ENCODE data around the gene SPPL2A. TPM values are rescaled to one million over a fixed set of nuclear protein-coding genes. Genes with fewer than 3 reads are reported as not detected.

The SPPL2A gene
- total and polyA plus RNA-seq, 9 donors, result 28.7 to 67.7 (median 44.1) TPM

DNA sequence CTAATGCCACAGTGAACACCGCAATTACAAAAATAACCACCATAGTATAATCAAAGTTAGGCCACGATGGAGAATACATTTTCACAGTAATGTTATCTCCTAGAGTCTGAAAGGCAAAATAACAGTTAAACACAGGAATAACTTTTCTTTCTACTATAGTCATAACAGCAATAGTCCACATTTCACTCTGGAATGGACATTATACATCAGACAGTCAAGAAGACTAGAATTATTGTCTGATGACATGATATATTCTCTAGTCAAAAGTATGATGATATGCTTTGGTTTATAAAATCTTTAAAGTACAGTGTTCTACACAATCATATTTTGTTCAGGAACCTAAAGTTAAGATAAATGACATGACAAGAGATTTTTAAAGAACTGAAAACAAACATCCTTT lies 18.0 kb downstream of the SPPL2A start:
- H3K27me3 ChIP-seq (ENCODE audit: control insufficient read depth, insufficient read depth, low read length), result no peaks in the 10 kb centered on the region
- no peak for DNase-seq
- H3K4me3 ChIP-seq (ENCODE audit: low read length), result no peak overlapping the region
- no CpG with 5 or more reads among the region's 2 CpGs for WGBS (ENCODE audit: insufficient coverage)
- H3K36me3 ChIP-seq (ENCODE audit: control insufficient read depth, insufficient read depth, low read length), result peaks cover 20% of the 10 kb centered on the region
- H3K9me3 ChIP-seq (replicated peaks; ENCODE audit: control insufficient read depth, low read depth, low read length), result no peaks in the 10 kb centered on the region
- H3K4me1 ChIP-seq (ENCODE audit: control insufficient read depth, insufficient read depth, low read length), result no peaks in the 10 kb centered on the region
- H3K27ac ChIP-seq (ENCODE audit: low read length), result no peak overlapping the region

DNA sequence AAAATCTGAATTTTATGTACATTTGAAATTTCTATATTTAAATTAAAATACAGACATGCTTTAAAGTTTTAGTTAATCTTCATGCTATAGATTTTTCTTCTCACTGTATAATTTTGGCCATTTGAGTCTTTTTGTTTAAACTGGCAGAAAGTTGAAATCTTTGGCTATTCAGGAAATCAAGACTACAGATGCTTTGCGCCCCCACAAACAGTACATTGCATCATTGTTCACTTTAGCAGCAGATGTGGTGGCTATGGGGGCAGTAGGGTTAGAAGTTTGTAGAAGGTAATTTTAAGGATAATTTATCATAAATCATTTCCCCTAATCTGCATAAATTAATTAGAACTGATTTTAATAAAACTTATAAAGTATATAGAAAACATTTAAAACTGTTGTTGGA lies 20.9 kb downstream of the SPPL2A start:
- Histone ChIP-seq H3K9me3 (replicated peaks; ENCODE audit: control insufficient read depth, low read depth, low read length) (no peaks in the 10 kb centered on the region), H3K36me3 (ENCODE audit: control insufficient read depth, insufficient read depth, low read length) (peaks cover 20% of the 10 kb centered on the region), H3K4me1 (ENCODE audit: control insufficient read depth, insufficient read depth, low read length) (no peaks in the 10 kb centered on the region), H3K4me3 (ENCODE audit: low read length) (no peak overlapping the region), H3K27me3 (ENCODE audit: control insufficient read depth, insufficient read depth, low read length) (no peaks in the 10 kb centered on the region), H3K27ac (ENCODE audit: low read length) (no peak overlapping the region)
- no CpG with 5 or more reads among the region's 1 CpG for WGBS (ENCODE audit: insufficient coverage)
- no peak for DNase-seq

GRCh38 chr15:50740955-50741354 lies 24.6 kb downstream of the SPPL2A start:
- no peak overlapping the region for H3K27ac ChIP-seq (ENCODE audit: low read length)
- 94% methylated on average over 2 of the region's 3 CpGs for WGBS (ENCODE audit: insufficient coverage)

DNA sequence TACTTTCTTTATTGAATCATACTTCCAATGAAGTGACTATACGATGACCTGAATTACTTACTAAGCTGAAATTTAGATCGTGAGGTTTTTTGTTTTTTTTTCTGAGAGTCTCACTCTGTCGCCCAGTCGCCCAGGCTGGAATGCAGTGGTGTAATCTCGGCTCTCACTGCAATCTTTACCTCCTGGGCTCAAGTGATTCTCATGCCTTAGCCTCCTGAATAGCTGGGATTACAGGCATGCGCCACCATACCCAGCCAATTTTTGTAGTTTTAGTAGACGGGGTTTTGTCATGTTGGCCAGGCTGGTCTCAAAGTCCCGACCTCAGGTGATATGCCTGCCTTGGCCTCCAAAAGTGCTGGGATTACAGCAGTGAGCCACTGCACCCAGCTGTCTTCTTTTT lies 28.7 kb downstream of the SPPL2A start:
- 92% methylated on average over 8 of the region's 8 CpGs for WGBS (ENCODE audit: insufficient coverage)
- Histone ChIP-seq H3K36me3 (ENCODE audit: control insufficient read depth, insufficient read depth, low read length) (peaks cover 27% of the 10 kb centered on the region), H3K27ac (ENCODE audit: low read length) (no peak overlapping the region), H3K4me1 (ENCODE audit: control insufficient read depth, insufficient read depth, low read length) (no peaks in the 10 kb centered on the region), H3K4me3 (ENCODE audit: low read length) (no peak overlapping the region), H3K27me3 (ENCODE audit: control insufficient read depth, insufficient read depth, low read length) (no peaks in the 10 kb centered on the region), H3K9me3 (replicated peaks; ENCODE audit: control insufficient read depth, low read depth, low read length) (no peaks in the 10 kb centered on the region)
- no peak for DNase-seq

More at GRCh38 chr15:50740955-50741354, 24.6 kb downstream of the SPPL2A start:
- Histone ChIP-seq H3K4me3 (ENCODE audit: low read length) (no peak overlapping the region), H3K36me3 (ENCODE audit: control insufficient read depth, insufficient read depth, low read length) (peaks cover 30% of the 10 kb centered on the region), H3K27me3 (ENCODE audit: control insufficient read depth, insufficient read depth, low read length) (no peaks in the 10 kb centered on the region), H3K9me3 (replicated peaks; ENCODE audit: control insufficient read depth, low read depth, low read length) (no peaks in the 10 kb centered on the region), H3K4me1 (ENCODE audit: control insufficient read depth, insufficient read depth, low read length) (no peaks in the 10 kb centered on the region)
- no peak for DNase-seq

- Histone ChIP-seq H3K36me3 (ENCODE audit: control insufficient read depth, insufficient read depth, low read length) (peaks cover 30% of the 10 kb centered on the region), H3K27ac (ENCODE audit: low read length) (no peak overlapping the region), H3K4me3 (ENCODE audit: low read length) (no peak overlapping the region), H3K4me1 (ENCODE audit: control insufficient read depth, insufficient read depth, low read length) (no peaks in the 10 kb centered on the region), H3K9me3 (replicated peaks; ENCODE audit: control insufficient read depth, low read depth, low read length) (no peaks in the 10 kb centered on the region), H3K27me3 (ENCODE audit: control insufficient read depth, insufficient read depth, low read length) (no peaks in the 10 kb centered on the region)
- DNase-seq, result no peak
- 100% methylated on average over 1 of the region's 4 CpGs for WGBS (ENCODE audit: insufficient coverage)
Observed at GRCh38 chr15:50735156-50735555, 30.4 kb downstream of the SPPL2A start.

- peaks cover 22% of the 10 kb centered on the region for H3K36me3 ChIP-seq (ENCODE audit: control insufficient read depth, insufficient read depth, low read length)
- no CpG with 5 or more reads among the region's 1 CpG for WGBS (ENCODE audit: insufficient coverage)
- H3K4me1 ChIP-seq (ENCODE audit: control insufficient read depth, insufficient read depth, low read length), result no peaks in the 10 kb centered on the region
- no peaks in the 10 kb centered on the region for H3K27me3 ChIP-seq (ENCODE audit: control insufficient read depth, insufficient read depth, low read length)
- no peak overlapping the region for H3K27ac ChIP-seq (ENCODE audit: low read length)
- H3K9me3 ChIP-seq (replicated peaks; ENCODE audit: control insufficient read depth, low read depth, low read length), result no peaks in the 10 kb centered on the region
- no peak overlapping the region for H3K4me3 ChIP-seq (ENCODE audit: low read length)
- no peak for DNase-seq
Observed at GRCh38 chr15:50726315-50726714, 39.2 kb downstream of the SPPL2A start.

DNA sequence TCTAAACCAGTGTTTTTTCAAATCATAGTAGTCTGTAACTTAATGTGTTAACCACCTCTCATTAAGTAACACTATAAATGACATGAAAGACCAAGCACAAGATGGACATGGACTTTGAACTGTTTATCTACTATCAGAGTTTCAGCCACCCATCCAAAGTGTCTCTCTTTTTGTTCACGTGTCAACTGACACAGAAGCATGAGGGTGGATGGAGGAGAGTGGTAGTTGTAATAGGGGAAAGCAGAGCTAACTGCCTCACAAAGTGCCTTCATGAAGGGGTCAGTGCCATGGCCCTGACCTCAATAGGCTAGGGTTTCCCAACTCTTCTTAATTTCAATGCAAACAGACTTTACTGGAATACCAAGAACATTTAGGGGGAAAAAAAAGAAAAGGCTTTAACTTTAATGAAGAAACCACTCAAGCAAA lies 46.8 kb downstream of the SPPL2A start:
- no CpG with 5 or more reads among the region's 1 CpG for WGBS (ENCODE audit: insufficient coverage)
- H3K4me3 ChIP-seq (ENCODE audit: low read length), result no peak overlapping the region
- H3K27ac ChIP-seq (ENCODE audit: low read length), result no peak overlapping the region
- H3K9me3 ChIP-seq (replicated peaks; ENCODE audit: control insufficient read depth, low read depth, low read length), result no peaks in the 10 kb centered on the region
- DNase-seq, result no peak
- H3K4me1 ChIP-seq (ENCODE audit: control insufficient read depth, insufficient read depth, low read length), result no peaks in the 10 kb centered on the region
- peaks cover 25% of the 10 kb centered on the region for H3K36me3 ChIP-seq (ENCODE audit: control insufficient read depth, insufficient read depth, low read length)
- no peaks in the 10 kb centered on the region for H3K27me3 ChIP-seq (ENCODE audit: control insufficient read depth, insufficient read depth, low read length)

GRCh38 chr15:50712018-50712417 lies 53.5 kb downstream of the SPPL2A start:
- Histone ChIP-seq H3K4me1 (ENCODE audit: control insufficient read depth, insufficient read depth, low read length) (no peaks in the 10 kb centered on the region), H3K27ac (ENCODE audit: low read length) (no peak overlapping the region), H3K4me3 (ENCODE audit: low read length) (no peak overlapping the region), H3K36me3 (ENCODE audit: control insufficient read depth, insufficient read depth, low read length) (peaks cover 15% of the 10 kb centered on the region), H3K9me3 (replicated peaks; ENCODE audit: control insufficient read depth, low read depth, low read length) (no peaks in the 10 kb centered on the region), H3K27me3 (ENCODE audit: control insufficient read depth, insufficient read depth, low read length) (no peaks in the 10 kb centered on the region)
- 100% methylated on average over 2 of the region's 3 CpGs for WGBS (ENCODE audit: insufficient coverage)
- DNase-seq, result no peak

- no peaks in the 10 kb centered on the region for H3K4me1 ChIP-seq (ENCODE audit: control insufficient read depth, insufficient read depth, low read length)
- H3K27me3 ChIP-seq (ENCODE audit: control insufficient read depth, insufficient read depth, low read length), result no peaks in the 10 kb centered on the region
- peaks cover 11% of the 10 kb centered on the region for H3K36me3 ChIP-seq (ENCODE audit: control insufficient read depth, insufficient read depth, low read length)
- DNase-seq, result no peak
- H3K4me3 ChIP-seq (ENCODE audit: low read length), result no peak overlapping the region
- no peaks in the 10 kb centered on the region for H3K9me3 ChIP-seq (replicated peaks; ENCODE audit: control insufficient read depth, low read depth, low read length)
- H3K27ac ChIP-seq (ENCODE audit: low read length), result no peak overlapping the region
Observed at GRCh38 chr15:50710585-50710984, 54.9 kb downstream of the SPPL2A start.

DNA sequence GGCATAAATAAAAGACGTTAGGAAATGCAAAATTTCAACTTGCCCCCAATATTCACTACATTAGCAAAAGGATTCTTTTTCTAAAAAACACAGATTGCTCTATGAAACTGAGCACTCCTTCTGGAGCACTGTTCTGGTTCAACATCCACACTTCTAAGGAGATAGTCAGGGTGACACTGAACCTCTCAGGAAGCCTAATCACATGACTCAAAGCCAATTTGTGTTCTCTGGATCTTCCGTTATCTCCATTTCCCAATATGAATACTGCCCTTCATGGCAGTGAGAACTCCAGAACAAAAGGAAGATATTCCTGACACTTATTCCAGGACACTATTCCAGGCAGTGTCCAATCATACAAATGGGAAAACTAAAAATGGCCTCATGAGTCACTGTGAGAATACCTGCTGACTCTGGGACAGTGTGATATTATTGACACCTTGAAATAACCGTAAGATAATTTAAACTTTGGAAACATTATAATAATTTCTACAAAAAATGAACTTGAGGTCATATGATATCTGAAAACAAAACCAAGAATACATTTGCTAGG lies 57.6 kb downstream of the SPPL2A start:
- WGBS (ENCODE audit: insufficient coverage), result 73% methylated on average over 2 of the region's 3 CpGs
- Histone ChIP-seq H3K4me3 (ENCODE audit: low read length) (no peak overlapping the region), H3K4me1 (ENCODE audit: control insufficient read depth, insufficient read depth, low read length) (no peaks in the 10 kb centered on the region), H3K9me3 (replicated peaks; ENCODE audit: control insufficient read depth, low read depth, low read length) (no peaks in the 10 kb centered on the region), H3K36me3 (ENCODE audit: control insufficient read depth, insufficient read depth, low read length) (peaks cover 10% of the 10 kb centered on the region), H3K27ac (ENCODE audit: low read length) (no peak overlapping the region), H3K27me3 (ENCODE audit: control insufficient read depth, insufficient read depth, low read length) (no peaks in the 10 kb centered on the region)
- no peak for DNase-seq

DNA sequence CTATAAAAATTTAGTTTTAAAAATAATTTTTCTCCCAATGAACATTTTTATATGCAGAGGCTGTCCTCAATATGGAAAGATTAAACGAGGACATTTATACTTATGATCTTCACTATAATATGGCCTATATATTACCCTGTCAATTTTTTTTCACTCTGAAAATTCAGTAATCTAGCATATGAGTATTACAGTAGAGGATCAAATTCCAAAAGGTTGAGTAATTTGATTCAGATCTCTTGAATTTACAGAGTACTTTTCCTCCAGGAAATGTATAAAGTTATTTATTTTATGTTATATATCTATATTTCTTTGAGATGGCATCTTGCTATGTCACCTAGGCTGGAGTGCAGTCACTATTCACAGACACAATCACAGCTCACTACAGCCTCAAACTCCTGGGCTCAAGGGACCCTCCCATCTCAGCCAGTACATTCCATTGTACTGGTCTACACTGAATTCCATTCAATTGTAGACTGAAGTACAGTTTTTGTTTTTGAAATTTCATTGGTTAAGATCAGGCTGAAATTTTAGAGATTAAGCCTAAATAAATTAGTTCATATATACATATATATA lies 62.7 kb downstream of the SPPL2A start:
- H3K36me3 ChIP-seq (ENCODE audit: control insufficient read depth, insufficient read depth, low read length), result peaks cover 5% of the 10 kb centered on the region
- no peaks in the 10 kb centered on the region for H3K27me3 ChIP-seq (ENCODE audit: control insufficient read depth, insufficient read depth, low read length)
- DNase-seq, result no peak
- no peaks in the 10 kb centered on the region for H3K4me1 ChIP-seq (ENCODE audit: control insufficient read depth, insufficient read depth, low read length)
- no CpG with 5 or more reads among the region's 1 CpG for WGBS (ENCODE audit: insufficient coverage)
- H3K4me3 ChIP-seq (ENCODE audit: low read length), result no peak overlapping the region
- no peaks in the 10 kb centered on the region for H3K9me3 ChIP-seq (replicated peaks; ENCODE audit: control insufficient read depth, low read depth, low read length)
- H3K27ac ChIP-seq (ENCODE audit: low read length), result no peak overlapping the region
